Fibroblast of pulmonary artery (primary cell): ENCODE data around the gene MCM6.
"Not testable (repeated sequence)": the region's sequence is repeated elsewhere in the genome, so short reads cannot be mapped to it uniquely, and the experiment has no call there.

Source experiments
- DNase-seq: peaks from one replicate; pipeline ENCODE4 v3.0.0-alpha.2; 2010; ENCODE audit warnings: low read depth
- H3K4me3 ChIP-seq: replicated peaks from 2 replicates; pipeline ENCODE4 v1.5.1; 2011; ENCODE audit warnings: low read depth, mild to moderate bottlenecking, control low read depth, low read length, moderate library complexity
- TF ChIP-seq, protein P1 (sequence below): IDR thresholded peaks from 2 replicates; pipeline ENCODE4 v1.5.1; 2011; ENCODE audit warnings: mild to moderate bottlenecking, control low read depth, low read length, inconsistent platforms; ENCODE audit errors: missing control alignments

MCM6 gene

DNA sequence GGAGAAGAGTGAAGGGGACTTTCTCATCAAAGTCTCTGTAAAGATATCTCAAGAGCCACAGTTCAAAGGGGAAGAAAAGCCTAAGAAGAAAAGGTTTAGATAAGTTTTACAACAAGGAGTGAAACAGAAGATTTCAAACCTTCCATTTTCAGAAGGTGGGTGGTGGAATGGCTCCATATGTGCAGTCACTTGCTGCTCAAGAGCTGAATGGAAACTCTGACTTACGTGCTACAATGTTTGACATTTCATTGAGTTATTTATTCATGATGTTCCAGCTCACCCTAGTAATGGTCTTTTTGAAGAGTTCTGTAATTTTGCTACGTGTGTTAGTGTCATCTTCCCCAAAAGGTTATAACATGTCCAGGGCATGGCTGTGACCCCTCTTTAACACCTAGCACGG is 61.0 kb downstream of the MCM6 start:
- TF ChIP-seq, protein P1, sequence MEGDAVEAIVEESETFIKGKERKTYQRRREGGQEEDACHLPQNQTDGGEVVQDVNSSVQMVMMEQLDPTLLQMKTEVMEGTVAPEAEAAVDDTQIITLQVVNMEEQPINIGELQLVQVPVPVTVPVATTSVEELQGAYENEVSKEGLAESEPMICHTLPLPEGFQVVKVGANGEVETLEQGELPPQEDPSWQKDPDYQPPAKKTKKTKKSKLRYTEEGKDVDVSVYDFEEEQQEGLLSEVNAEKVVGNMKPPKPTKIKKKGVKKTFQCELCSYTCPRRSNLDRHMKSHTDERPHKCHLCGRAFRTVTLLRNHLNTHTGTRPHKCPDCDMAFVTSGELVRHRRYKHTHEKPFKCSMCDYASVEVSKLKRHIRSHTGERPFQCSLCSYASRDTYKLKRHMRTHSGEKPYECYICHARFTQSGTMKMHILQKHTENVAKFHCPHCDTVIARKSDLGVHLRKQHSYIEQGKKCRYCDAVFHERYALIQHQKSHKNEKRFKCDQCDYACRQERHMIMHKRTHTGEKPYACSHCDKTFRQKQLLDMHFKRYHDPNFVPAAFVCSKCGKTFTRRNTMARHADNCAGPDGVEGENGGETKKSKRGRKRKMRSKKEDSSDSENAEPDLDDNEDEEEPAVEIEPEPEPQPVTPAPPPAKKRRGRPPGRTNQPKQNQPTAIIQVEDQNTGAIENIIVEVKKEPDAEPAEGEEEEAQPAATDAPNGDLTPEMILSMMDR: no peak
- no peak for DNase-seq
- no peak overlapping the region for H3K4me3 ChIP-seq

DNA sequence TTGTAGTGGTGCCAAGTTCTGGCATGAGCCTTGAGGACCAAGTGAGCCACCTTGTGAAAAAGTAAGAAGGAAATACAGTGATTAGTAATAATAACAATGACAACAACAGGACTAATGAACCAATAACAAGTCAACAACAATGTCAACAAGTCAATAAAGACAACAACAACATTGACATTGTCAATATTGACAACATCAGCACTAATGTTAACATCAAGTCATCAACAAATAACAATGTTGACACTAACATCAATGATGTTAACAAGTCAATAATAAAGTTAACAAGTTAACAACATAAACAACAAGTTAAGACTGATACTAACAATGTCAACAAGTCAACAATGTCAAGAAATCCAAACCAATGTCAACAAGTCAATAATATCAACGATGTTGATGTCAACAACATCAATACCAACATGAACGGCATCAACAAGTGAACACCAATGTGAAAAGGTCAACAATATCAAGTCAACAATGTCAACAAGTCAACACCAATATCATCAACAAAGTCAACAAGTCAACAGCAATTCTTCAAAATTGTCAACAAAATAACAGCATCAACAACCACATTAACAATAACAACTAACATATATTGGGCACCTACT is 63.2 kb downstream of the MCM6 start:
- TF ChIP-seq, protein P1: no peak
- H3K4me3 ChIP-seq: no peak overlapping the region
- DNase-seq: no peak

DNA sequence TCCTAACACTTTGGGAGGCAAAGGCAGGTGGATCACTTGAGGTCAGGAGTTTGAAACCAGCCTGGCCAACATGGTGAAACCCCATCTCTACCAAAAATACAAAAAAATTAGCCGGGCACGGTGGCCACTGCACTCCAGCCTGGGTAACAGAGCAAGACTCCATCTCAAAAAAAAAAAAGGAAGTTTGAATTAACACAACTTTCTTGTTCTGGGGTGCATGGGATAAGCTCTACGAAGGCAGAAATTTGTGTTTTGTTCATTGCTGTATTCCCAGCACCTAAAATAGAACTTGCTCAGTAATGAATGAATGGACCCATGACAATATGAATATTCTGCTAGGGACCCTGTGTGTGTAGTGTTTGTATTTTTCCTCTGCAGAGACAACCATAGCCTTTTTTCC is 68.4 kb downstream of the MCM6 start:
- not testable (repeated sequence) for H3K4me3 ChIP-seq, DNase-seq

DNA sequence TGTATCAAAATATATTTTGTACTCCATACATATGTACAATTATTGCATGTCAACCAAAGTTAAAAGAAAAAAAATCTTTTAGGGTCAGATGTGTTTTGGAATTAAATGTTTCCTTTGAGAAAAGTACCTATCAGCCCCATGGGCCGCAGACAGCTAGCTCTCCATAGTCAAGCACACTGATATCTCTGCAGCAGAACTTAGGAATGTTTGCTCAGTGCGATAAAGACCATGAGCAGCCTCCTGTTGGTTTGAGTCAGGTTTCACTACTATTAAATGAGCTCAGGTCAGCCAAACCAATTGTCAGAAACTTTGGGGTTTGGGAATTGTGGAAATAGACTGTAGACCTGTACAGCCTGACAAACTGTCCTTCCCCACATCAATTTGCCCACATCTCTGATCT is 73.0 kb downstream of the MCM6 start:
- H3K4me3 ChIP-seq: no peak overlapping the region
- no peak for DNase-seq
- TF ChIP-seq, protein P1: no peak

DNA sequence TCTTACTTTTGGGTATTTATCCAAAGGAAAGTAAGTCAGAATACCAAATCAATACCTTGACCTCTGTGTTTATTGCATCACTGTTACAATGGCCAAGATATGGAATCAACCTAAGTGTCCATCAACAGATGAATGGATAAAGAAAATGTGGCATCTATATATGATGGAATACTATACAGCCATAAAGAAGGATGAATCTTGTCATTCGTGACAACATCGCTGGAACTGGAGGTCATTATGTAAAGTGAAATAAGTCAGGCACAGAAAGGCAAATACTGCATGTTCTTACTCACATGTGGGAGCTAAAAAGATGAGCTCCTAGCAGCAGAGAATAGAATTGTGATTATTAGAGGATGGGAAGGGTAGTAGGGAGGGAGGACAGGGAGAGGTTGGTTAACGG is 73.9 kb downstream of the MCM6 start:
- H3K4me3 ChIP-seq: no peak overlapping the region
- TF ChIP-seq, protein P1: no peak
- DNase-seq: no peak

DNA sequence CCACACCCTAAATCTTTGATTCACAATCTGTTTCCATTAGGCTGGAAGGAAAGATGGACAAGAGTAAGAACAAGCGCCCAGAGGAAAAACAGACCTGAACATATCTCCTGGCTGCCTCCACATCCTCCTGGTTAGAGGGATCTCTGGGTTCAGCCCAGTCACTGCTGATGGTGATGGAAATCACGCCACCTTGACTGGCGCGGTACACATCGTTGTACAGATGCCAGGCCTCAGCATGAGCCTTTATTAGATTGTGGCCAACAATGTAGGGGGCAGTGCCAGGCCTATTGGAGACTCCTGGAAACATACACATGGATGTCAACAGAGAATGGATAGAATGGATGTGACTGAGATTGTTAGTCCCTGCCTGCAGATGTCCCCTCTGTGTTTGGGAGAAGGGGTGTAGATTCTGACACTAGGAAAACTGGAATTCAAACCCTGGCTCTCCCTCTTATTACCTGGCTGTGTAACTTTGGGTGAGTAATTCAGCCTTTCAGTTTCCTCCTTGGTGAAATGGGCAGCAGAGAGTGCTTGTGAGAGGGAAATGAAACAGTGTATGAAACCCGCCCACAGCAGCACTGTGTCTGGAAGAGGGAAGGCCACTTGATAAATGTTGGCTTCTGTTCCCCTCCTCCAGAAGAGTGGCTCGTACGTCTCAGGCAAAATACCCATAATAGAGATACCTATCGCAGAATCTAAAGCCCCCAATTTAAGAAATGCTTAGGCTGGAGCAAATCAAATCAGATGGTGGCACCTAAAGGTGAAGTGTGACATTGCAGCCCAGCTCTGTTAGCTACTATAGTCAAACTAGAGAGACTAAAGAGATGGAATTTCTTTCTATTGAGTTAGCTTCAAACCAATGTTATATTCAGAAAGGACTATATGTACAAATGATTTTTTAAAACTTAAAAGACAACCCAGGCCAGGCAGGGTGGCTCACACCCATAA is 75.5 kb downstream of the MCM6 start:
- no peak overlapping the region for H3K4me3 ChIP-seq
- DNase-seq: no peak
- TF ChIP-seq, protein P1: no peak

DNA sequence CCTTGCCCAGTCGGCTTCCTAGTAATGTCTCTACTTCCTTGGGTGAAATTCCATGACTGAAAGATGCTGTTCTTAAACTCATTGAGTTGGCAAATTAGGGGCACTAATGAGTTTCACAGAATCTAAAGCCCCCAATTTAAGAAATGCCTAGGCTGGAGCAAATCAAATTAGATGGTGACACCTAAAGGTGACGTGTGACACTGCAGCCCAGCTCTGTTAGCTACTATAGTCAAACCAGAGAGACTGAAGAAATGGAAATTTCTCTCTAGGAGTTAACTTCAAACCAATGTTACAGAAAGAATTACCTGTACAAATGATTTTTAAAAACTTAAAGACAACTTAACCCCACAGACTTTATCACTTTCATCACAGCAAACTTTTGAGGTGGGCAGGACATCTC is 76.5 kb downstream of the MCM6 start:
- TF ChIP-seq, protein P1: no peak
- no peak overlapping the region for H3K4me3 ChIP-seq
- no peak for DNase-seq
